GM12878 (cell line): Measurements from ENCODE around the gene GTF3C1. TPM values are rescaled to one million over a fixed set of nuclear protein-coding genes. Genes with fewer than 3 reads are reported as not detected.

Experiments used
- ATAC-seq: fragments of 200-7000 bp; cut with Tn5 transposase; 3 replicates; pipeline ENCODE4 v1.9.1; 2020; ENCODE audit warnings: mild to moderate bottlenecking, moderate library complexity
- BruUV-seq: library from RNA; stranded (reverse); fragments of 400-500 nt; replicated peaks from 2 replicates; lab custom pipeline; 2021; lab: Mats Ljungman, UMichigan
- CTCF ChIA-PET: fragments of 300-600 bp; sonication (Branson Sonifier 250); formaldehyde crosslinking; extraction: SDS; loops from one replicate; lab custom pipeline; 2021; ENCODE audit warnings: inconsistent platforms; lab: Yijun Ruan, JAX
- POLR2A ChIA-PET: fragments of 350-600 bp; formaldehyde crosslinking; extraction: SDS; loops from one replicate; lab custom pipeline; 2021; ENCODE audit warnings: inconsistent platforms; lab: Charles Lee
- RAD21 ChIA-PET: fragments of 300-600 bp; sonication (Branson Sonifier 250); formaldehyde crosslinking; loops from one replicate; lab custom pipeline; 2023; ENCODE audit warnings: antibody characterized with exemption; ENCODE audit not compliant: unreplicated experiment; lab: Charles Lee
- SMC1A ChIA-PET: fragments of 300-600 bp; sonication (Branson Sonifier 250); formaldehyde crosslinking; loops from one replicate; lab custom pipeline; 2023; ENCODE audit not compliant: unreplicated experiment, uncharacterized antibody; lab: Charles Lee
- DNase-seq: peaks from one replicate; pipeline ENCODE4 v3.0.0-alpha.2; 2011; ENCODE audit warnings: low read depth, low spot score
- FAIRE-seq: peaks from 3 replicates; lab custom pipeline; 2011; peaks lifted over from hg19 to GRCh38; lab: Jason Lieb, UNC
- H2AFZ ChIP-seq: 2 replicates; pipeline ENCODE4 v1.6.0; 2011; ENCODE audit warnings: low read depth, low read length, control low read depth; ENCODE audit not compliant: control insufficient read depth
- H3K27ac ChIP-seq: 2 replicates; pipeline ENCODE4 v1.5.1; 2011; ENCODE audit warnings: control low read depth; ENCODE audit not compliant: control insufficient read depth, insufficient read depth
- H3K27me3 ChIP-seq, 2 experiments: replicated peaks in 1 of 2; 2 replicates each; pipeline versions ENCODE4 v1.6.0 to v1.6.1; 2011; ENCODE audit warnings: low read length in 1 of 2; ENCODE audit not compliant: control insufficient read depth in 2 of 2, insufficient read depth in 2 of 2
- H3K36me3 ChIP-seq, 2 experiments: 2 replicates each; pipeline ENCODE4 v1.5.1; 2011; ENCODE audit warnings: low read length in 1 of 2; ENCODE audit not compliant: control insufficient read depth in 2 of 2, insufficient read depth in 2 of 2
- H3K4me1 ChIP-seq: 2 replicates; pipeline ENCODE4 v1.6.1; 2011; ENCODE audit warnings: mild to moderate bottlenecking, low read length, moderate library complexity, mixed read lengths; ENCODE audit not compliant: control insufficient read depth, insufficient read depth
- H3K4me2 ChIP-seq: 2 replicates; pipeline ENCODE4 v1.6.0; 2011; ENCODE audit warnings: control low read depth; ENCODE audit not compliant: control insufficient read depth, insufficient read depth
- H3K4me3 ChIP-seq: fragments of 200-600 bp; sonication (generic); 2 replicates; pipeline ENCODE4 v1.5.1; 2016
- H3K79me2 ChIP-seq: 2 replicates; pipeline ENCODE4 v1.6.0; 2011; ENCODE audit warnings: low read length; ENCODE audit not compliant: control insufficient read depth, insufficient read depth
- H3K9ac ChIP-seq: 2 replicates; pipeline ENCODE4 v1.8.0; 2011; ENCODE audit warnings: low read length, control low read depth, mixed read lengths; ENCODE audit not compliant: control insufficient read depth, insufficient read depth
- H3K9me3 ChIP-seq: replicated peaks from 3 replicates; pipeline ENCODE4 v1.5.1; 2011; ENCODE audit warnings: mild to moderate bottlenecking, low read length; ENCODE audit not compliant: control insufficient read depth, insufficient read depth
- H4K20me1 ChIP-seq: 2 replicates; pipeline ENCODE4 v1.6.0; 2011; ENCODE audit not compliant: control insufficient read depth, insufficient read depth
- BHLHE40 ChIP-seq, 2 experiments: fragments of 450-650 bp in 1 of 2; IDR thresholded peaks; 2 replicates each; pipeline ENCODE4 v1.6.1; 2011 to 2017; ENCODE audit warnings: low read depth in 2 of 2, borderline replicate concordance in 1 of 2, improper control_type of control experiment in 1 of 2, low read length in 1 of 2, mild to moderate bottlenecking in 1 of 2
- CEBPB ChIP-seq, 2 experiments: fragments of 150-350 bp in 1 of 2; IDR thresholded peaks; 2 replicates each; pipeline ENCODE4 v1.6.1; 2012 to 2014; ENCODE audit warnings: low read depth in 2 of 2, low read length in 2 of 2, borderline replicate concordance in 1 of 2, inconsistent platforms in 1 of 2
- CHD2 ChIP-seq: IDR thresholded peaks from 2 replicates; pipeline ENCODE4 v1.6.1; 2011; ENCODE audit warnings: low read depth, low read length, improper control_type of control experiment, borderline replicate concordance
- HCFC1 ChIP-seq: fragments of 150-350 bp; IDR thresholded peaks from 2 replicates; pipeline ENCODE4 v1.6.1; 2014; ENCODE audit warnings: low read length
- RELA ChIP-seq: fragments of 450-650 bp; IDR thresholded peaks from 2 replicates; pipeline ENCODE4 v1.8.0; 2014; ENCODE audit warnings: borderline replicate concordance; ENCODE audit not compliant: partially characterized antibody
- WGBS: methylation state at CpG from one replicate; pipeline ENCODE4 v1.1.6; 2016; ENCODE audit warnings: low lambda C conversion rate; ENCODE audit not compliant: insufficient replicate concordance, insufficient coverage; ENCODE audit errors: missing lambda C conversion rate; 5-methylcytosine and 5-hydroxymethylcytosine counted together
- in situ Hi-C: fragments of 300-500 bp; cut with MboI; formaldehyde crosslinking; loops from 9 replicates; pipeline ENCODE4 v1.14.3; 2018; ENCODE audit warnings: mixed read lengths
- intact Hi-C: fragments of 100-400 bp; cut with micrococcal nuclease; formaldehyde crosslinking; loops from one replicate; pipeline ENCODE4 v1.14.2; 2022; ENCODE audit not compliant: unreplicated experiment
- polyA plus RNA-seq, 11 experiments: library from polyadenylated mRNA; depleted of rRNA in 4 of 11; unstranded in 6 of 11; stranded (reverse) in 5 of 11; fragments of >200 nt; fragmentation: Nextera tagmentation in 4 of 11; fragmentation: Illumina TruSeq in 1 of 11; extraction: Ambion mirVana in 4 of 11; extraction: Trizol in 1 of 11; gene quantifications; 1 replicate in 1 of 11; 2 replicates in 10 of 11; pipeline versions ENCODE4 v1.2.1 to v1.2.3, GENCODE V29; 2011 to 2016; ENCODE audit warnings: inconsistent platforms in 2 of 11, missing spikeins in 2 of 11, low read depth in 1 of 11
- total RNA-seq, 4 experiments: library from RNA; depleted of rRNA in 3 of 4; stranded (reverse); fragments of >200 nt in 3 of 4; fragmentation: Illumina TruSeq in 1 of 4; extraction: Trizol in 1 of 4; gene quantifications; 2 replicates each; pipeline versions ENCODE4 v1.2.1 to v1.2.3, GENCODE V29; 2013 to 2021

Gene GTF3C1
- total and polyA plus RNA-seq, 10 of the 15 experiments (the other 5 are each of a cell fraction or from before 2014, with no cell fraction given), result 0.98 to 60.9 (median 34.3) TPM

GRCh38 chr16:27429330-27429871 is 120.3 kb downstream of the GTF3C1 start:
- Histone ChIP-seq H3K27me3 (no peaks in the 10 kb centered on the region), H3K79me2 (peaks cover 91% of the 10 kb centered on the region), H3K4me2 (peak overlapping the region; percentile 71), H3K27ac (peak overlapping the region; percentile 88), H3K4me1 (peaks cover 82% of the 10 kb centered on the region), H4K20me1 (no peaks in the 10 kb centered on the region), H3K9me3 (peaks cover under 1% of the 10 kb centered on the region; the same call in 1 of the 3 replicates)
- POLR2A ChIA-PET, result no interaction called here
- no peak for FAIRE-seq
- RAD21 ChIA-PET, result interaction anchor here (3.5 to 4.3 kb wide), 2 partner anchors 22 to 56 kb away, joined by 31 to 34 read pairs; no protein-coding TSS in a partner anchor
- CTCF ChIA-PET, result interaction anchor here (1.6 to 6.7 kb wide), 5 partner anchors 8 to 57 kb away, joined by 6 to 113 read pairs (median 10); partner anchors contain the start of gene IL21R
- DNase-seq, result no peak
- intact Hi-C loops, result no loop called here
- in situ Hi-C loops, result no loop called here
- TF ChIP-seq BHLHE40 (IDR thresholded peaks at IDR 0.05; ENCODE audit: borderline replicate concordance in 1 of 2, low read depth in 2 of 2, low read length in 1 of 2), result peak in 1 of 2 experiments; percentile 55; a peak in 2 of 4 replicates
- no peak for TF ChIP-seq HCFC1
- no peak for TF ChIP-seq RELA
- TF ChIP-seq CHD2, result no peak
- no peak for TF ChIP-seq CEBPB (IDR thresholded peaks at IDR 0.05; ENCODE audit: borderline replicate concordance in 1 of 2, low read depth in 2 of 2, low read length in 2 of 2)
- TF ChIP-seq, all 136 proteins: peak for 1
- H3K9ac ChIP-seq, result peak overlapping the region; percentile 73; the same call in 1 of the 2 replicates
- no peak for ATAC-seq
- 46% methylated on average over 11 of the region's 11 CpGs for WGBS
- peaks cover 31 to 50% of the 10 kb centered on the region in 2 experiments for H3K36me3 ChIP-seq
- SMC1A ChIA-PET, result interaction anchor here (11.7 kb wide), 1 partner anchor 25 kb away, joined by 161 read pairs; the partner anchor contains the start of gene IL21R
- no peak overlapping the region for H2AFZ ChIP-seq
- BruUV-seq, result no TSS peak
- H3K4me3 ChIP-seq, result peak overlapping the region; percentile 61; the same call in 1 of the 2 replicates
